GM12874 (cell line): ENCODE results near the gene MYPN.

ENCODE experiments used
- CTCF ChIP-seq: IDR thresholded peaks from 2 replicates; pipeline ENCODE4 v1.5.1; 2011; ENCODE audit warnings: low read depth, mild to moderate bottlenecking, control low read depth, low read length, moderate library complexity; ENCODE audit not compliant: insufficient read depth

MYPN gene

DNA sequence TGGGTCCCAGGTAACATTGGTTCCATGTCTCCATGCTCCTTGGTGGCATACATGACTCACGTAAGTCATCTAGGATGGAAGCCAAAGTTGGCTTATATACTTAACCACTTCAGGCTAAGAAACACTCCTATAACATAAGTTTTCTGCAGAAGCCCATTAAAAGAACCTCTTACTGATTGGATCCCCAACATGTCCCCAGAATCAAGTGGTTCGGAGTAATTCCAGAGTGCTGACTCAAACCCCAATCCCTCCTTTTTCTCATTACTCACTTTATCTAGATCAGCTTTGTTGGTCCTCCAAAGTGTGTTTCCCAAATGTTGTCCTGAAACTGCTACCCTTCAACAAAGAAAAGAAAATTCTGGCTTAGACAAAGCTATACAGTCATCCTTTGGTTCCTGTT is 132.8 kb downstream of the MYPN start:
- no peak for TF ChIP-seq CTCF

DNA sequence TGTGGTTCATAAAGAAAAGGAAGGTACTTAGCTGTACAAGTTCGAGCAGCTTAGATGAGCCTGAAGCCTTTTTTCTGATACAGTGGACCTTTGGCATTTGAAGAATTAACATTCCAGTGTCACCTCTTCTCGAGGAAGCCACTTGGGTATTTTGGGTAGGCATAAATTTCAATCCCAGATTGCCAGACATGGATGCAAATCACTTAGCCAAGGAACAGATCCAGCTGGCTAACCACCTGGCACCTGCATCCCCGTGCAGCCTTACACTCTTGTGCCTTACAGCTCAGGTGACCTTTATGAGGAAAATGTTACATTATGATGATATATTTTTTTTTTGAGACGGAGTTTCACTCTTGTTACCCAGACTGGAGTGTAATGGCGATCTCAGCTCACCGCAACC is 138.6 kb downstream of the MYPN start:
- no peak for TF ChIP-seq CTCF

GRCh38 chr10:68249297-68249696 is 140.0 kb downstream of the MYPN start:
- no peak for TF ChIP-seq CTCF

DNA sequence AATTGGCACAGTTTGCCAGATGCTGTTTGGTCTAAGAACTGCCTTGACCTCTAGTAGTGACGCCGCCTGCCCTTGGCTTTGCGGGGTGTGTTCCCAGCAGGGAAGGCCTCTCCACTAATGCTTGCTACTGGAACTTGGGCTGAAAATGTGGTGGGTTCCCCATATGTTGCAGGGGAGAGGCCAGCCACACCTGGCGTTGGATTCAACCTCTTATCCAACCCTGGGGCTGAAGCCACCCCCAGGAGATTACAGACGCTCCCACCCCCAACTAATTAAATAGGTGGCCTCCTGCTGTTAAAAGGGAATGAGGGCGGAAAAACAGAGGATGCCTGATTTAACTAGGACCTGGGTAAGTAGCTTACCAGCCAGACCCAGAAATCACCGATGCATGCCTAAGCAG is 141.9 kb downstream of the MYPN start:
- no peak for TF ChIP-seq CTCF

DNA sequence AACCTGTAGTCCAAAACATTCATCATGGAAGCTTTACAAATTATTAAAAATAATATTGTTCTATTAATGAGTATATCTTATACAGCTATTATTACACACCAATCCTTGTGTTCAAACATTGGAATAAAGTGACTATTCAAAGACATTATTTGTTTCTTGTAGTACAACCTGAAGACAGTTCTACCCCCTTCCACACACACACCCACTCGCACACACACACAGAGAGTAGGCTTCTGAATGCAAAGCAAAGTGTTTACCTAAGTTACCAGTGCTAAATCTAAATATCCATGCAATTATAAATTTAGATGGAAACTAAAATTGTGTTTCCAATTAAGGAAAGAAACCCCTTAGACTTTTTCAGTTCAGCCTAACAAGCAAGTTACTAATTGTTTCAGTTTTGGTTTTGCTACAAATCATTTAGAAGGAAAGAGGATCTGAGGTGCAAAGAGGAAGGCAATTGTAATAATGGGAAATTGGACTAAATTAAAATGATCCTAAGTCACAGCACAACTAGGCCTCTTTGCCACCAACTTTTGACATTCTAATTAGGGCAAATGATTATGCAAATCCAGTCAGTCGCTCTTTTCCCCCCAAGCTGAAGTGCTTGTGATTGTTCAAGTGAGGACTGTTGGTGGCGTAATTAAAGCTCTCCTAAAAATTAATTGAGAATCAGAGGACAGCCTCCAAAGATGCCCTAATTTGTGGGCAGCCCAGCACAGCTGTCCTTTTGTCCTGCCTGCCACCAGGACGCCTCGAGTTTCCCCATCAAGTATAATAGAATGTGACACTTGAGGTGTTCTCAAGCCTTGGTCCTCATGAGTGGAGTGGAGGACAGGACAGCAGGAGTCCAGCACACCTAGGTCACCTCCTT is 142.6 kb downstream of the MYPN start:
- TF ChIP-seq CTCF: no peak

GRCh38 chr10:68253346-68253745 is 144.1 kb downstream of the MYPN start:
- no peak for TF ChIP-seq CTCF

- TF ChIP-seq CTCF: no peak
Observed at GRCh38 chr10:68261132-68261856, 152.0 kb downstream of the MYPN start.
